GM12878 (cell line): Measurements from ENCODE around the gene GSK3A. TPM values are rescaled to one million over a fixed set of nuclear protein-coding genes. Genes with fewer than 3 reads are reported as not detected.

ENCODE experiments used
- CBFB ChIP-seq: IDR thresholded peaks from 2 replicates; pipeline ENCODE4 v1.6.1; 2016; ENCODE audit warnings: antibody characterized with exemption, low read depth
- CHD2 ChIP-seq: IDR thresholded peaks from 2 replicates; pipeline ENCODE4 v1.6.1; 2011; ENCODE audit warnings: low read depth, low read length, improper control_type of control experiment, borderline replicate concordance
- CREB1 ChIP-seq: IDR thresholded peaks from 2 replicates; pipeline ENCODE4 v1.6.1; 2012; ENCODE audit warnings: low read depth, mild to moderate bottlenecking, inconsistent platforms
- GATAD2B ChIP-seq: fragments of 450-650 bp; conservative IDR thresholded peaks from 2 replicates; pipeline ENCODE4 v1.6.1; 2017; ENCODE audit warnings: low read depth, mild to moderate bottlenecking, moderate library complexity
- HCFC1 ChIP-seq: fragments of 150-350 bp; IDR thresholded peaks from 2 replicates; pipeline ENCODE4 v1.6.1; 2014; ENCODE audit warnings: low read length
- JUNB ChIP-seq: IDR thresholded peaks from 2 replicates; pipeline ENCODE4 v1.6.1; 2016; ENCODE audit warnings: antibody characterized with exemption, mild to moderate bottlenecking
- LARP7 ChIP-seq: fragments of 450-650 bp; IDR thresholded peaks from 2 replicates; pipeline ENCODE4 v1.6.1; 2017; ENCODE audit warnings: mild to moderate bottlenecking
- NFXL1 ChIP-seq: fragments of 450-650 bp; IDR thresholded peaks from 2 replicates; pipeline ENCODE4 v1.6.1; 2017; ENCODE audit warnings: antibody characterized with exemption, mild to moderate bottlenecking, borderline replicate concordance
- NR2F1 ChIP-seq: fragments of 450-650 bp; conservative IDR thresholded peaks from 2 replicates; pipeline ENCODE4 v1.6.1; 2017; ENCODE audit warnings: mild to moderate bottlenecking
- NRF1 ChIP-seq: conservative IDR thresholded peaks from 2 replicates; pipeline ENCODE4 v1.6.1; 2011; ENCODE audit warnings: mild to moderate bottlenecking, low read depth, low read length, improper control_type of control experiment
- PML ChIP-seq: IDR thresholded peaks from 2 replicates; pipeline ENCODE4 v1.6.1; 2012; ENCODE audit warnings: low read length, inconsistent platforms
- POLR2A ChIP-seq: IDR thresholded peaks from 2 replicates; pipeline ENCODE4 v1.6.1; 2011; ENCODE audit warnings: low read depth, mild to moderate bottlenecking, low read length
- TCF3 ChIP-seq: IDR thresholded peaks from 2 replicates; pipeline ENCODE4 v1.6.1; 2012; ENCODE audit warnings: low read depth, mild to moderate bottlenecking, low read length, borderline replicate concordance; ENCODE audit not compliant: insufficient read depth
- ZNF384 ChIP-seq: IDR thresholded peaks from 2 replicates; pipeline ENCODE4 v1.6.1; 2012; ENCODE audit warnings: low read depth, mild to moderate bottlenecking, low read length, improper control_type of control experiment, borderline replicate concordance
- polyA plus RNA-seq, 11 experiments: library from polyadenylated mRNA; depleted of rRNA in 4 of 11; unstranded in 6 of 11; stranded (reverse) in 5 of 11; fragments of >200 nt; fragmentation: Nextera tagmentation in 4 of 11; fragmentation: Illumina TruSeq in 1 of 11; extraction: Ambion mirVana in 4 of 11; extraction: Trizol in 1 of 11; gene quantifications; 1 replicate in 1 of 11; 2 replicates in 10 of 11; pipeline versions ENCODE4 v1.2.1 to v1.2.3, GENCODE V29; 2011 to 2016; ENCODE audit warnings: inconsistent platforms in 2 of 11, missing spikeins in 2 of 11, low read depth in 1 of 11
- total RNA-seq, 4 experiments: library from RNA; depleted of rRNA in 3 of 4; stranded (reverse); fragments of >200 nt in 3 of 4; fragmentation: Illumina TruSeq in 1 of 4; extraction: Trizol in 1 of 4; gene quantifications; 2 replicates each; pipeline versions ENCODE4 v1.2.1 to v1.2.3, GENCODE V29; 2013 to 2021
- TF ChIP-seq, protein P1 (sequence below): IDR thresholded peaks from 2 replicates; pipeline ENCODE4 v1.6.1; 2012; ENCODE audit warnings: mild to moderate bottlenecking, low read depth, low read length
- TF ChIP-seq, protein P2 (sequence below): fragments of 150-350 bp; IDR thresholded peaks from 2 replicates; pipeline ENCODE4 v1.6.1; 2016; ENCODE audit warnings: low read depth, low read length
- TF ChIP-seq, protein P3 (sequence below): fragments of 450-650 bp; IDR thresholded peaks from 2 replicates; pipeline ENCODE4 v1.6.1; 2016; ENCODE audit warnings: mild to moderate bottlenecking, moderate library complexity, borderline replicate concordance

GSK3A gene
- total and polyA plus RNA-seq, 10 of the 15 experiments (the other 5 are each of a cell fraction or from before 2014, with no cell fraction given), result 1.00 to 47.9 (median 15.2) TPM

DNA sequence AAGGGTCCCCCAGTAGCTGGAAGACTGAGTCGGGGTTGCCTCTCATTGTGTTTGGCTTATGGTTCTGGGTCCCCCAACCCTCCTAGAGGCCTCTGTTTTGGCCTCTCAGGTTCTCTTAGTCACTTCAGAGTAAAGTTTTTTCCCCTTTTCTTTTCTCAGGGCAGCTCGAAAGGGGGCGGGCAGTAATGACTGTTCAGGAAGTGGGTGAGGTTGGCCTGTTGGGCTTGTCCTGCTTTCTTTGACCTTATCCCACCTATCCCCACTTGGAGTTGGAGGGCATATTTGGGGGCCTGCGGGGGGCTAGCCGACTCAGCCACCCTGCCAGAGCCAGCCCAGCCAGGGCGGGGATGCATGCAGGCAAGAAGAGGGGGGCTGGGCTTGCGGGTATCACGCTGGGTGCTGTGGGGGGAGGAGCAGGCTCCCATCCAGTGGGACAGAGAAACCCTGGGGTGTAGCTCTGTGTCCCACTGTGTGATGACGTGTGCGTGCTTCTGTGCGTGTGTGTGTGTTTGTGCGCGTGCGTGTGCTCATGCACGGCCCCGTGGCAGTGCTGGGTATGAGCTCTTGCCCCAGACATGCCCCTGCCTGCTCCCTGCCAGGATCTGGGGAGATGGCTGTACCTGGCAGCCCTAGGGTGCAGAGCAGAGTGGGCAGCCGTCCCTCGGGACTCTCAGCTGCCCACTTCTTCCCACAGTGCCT, 28.1 kb upstream of the GSK3A start (continued):
- TF ChIP-seq, protein P1, sequence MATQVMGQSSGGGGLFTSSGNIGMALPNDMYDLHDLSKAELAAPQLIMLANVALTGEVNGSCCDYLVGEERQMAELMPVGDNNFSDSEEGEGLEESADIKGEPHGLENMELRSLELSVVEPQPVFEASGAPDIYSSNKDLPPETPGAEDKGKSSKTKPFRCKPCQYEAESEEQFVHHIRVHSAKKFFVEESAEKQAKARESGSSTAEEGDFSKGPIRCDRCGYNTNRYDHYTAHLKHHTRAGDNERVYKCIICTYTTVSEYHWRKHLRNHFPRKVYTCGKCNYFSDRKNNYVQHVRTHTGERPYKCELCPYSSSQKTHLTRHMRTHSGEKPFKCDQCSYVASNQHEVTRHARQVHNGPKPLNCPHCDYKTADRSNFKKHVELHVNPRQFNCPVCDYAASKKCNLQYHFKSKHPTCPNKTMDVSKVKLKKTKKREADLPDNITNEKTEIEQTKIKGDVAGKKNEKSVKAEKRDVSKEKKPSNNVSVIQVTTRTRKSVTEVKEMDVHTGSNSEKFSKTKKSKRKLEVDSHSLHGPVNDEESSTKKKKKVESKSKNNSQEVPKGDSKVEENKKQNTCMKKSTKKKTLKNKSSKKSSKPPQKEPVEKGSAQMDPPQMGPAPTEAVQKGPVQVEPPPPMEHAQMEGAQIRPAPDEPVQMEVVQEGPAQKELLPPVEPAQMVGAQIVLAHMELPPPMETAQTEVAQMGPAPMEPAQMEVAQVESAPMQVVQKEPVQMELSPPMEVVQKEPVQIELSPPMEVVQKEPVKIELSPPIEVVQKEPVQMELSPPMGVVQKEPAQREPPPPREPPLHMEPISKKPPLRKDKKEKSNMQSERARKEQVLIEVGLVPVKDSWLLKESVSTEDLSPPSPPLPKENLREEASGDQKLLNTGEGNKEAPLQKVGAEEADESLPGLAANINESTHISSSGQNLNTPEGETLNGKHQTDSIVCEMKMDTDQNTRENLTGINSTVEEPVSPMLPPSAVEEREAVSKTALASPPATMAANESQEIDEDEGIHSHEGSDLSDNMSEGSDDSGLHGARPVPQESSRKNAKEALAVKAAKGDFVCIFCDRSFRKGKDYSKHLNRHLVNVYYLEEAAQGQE, result no peak
- peak; percentile 51; the same call in 1 of the 2 replicates for TF ChIP-seq NR2F1
- TF ChIP-seq CBFB, result no peak
- no peak for TF ChIP-seq NFXL1
- TF ChIP-seq JUNB, result 0 out of 2 replicates have a peak, but pooled peaks have one; percentile 6
- TF ChIP-seq LARP7, result peak; percentile 55; the same call in 1 of the 2 replicates
- no peak for TF ChIP-seq HCFC1
- TF ChIP-seq GATAD2B, result peak; percentile 81
- TF ChIP-seq ZNF384, result no peak
- no peak for TF ChIP-seq NRF1
- no peak for TF ChIP-seq TCF3
- TF ChIP-seq PML, result peak; percentile 59; the same call in 1 of the 2 replicates
- TF ChIP-seq, protein P2, sequence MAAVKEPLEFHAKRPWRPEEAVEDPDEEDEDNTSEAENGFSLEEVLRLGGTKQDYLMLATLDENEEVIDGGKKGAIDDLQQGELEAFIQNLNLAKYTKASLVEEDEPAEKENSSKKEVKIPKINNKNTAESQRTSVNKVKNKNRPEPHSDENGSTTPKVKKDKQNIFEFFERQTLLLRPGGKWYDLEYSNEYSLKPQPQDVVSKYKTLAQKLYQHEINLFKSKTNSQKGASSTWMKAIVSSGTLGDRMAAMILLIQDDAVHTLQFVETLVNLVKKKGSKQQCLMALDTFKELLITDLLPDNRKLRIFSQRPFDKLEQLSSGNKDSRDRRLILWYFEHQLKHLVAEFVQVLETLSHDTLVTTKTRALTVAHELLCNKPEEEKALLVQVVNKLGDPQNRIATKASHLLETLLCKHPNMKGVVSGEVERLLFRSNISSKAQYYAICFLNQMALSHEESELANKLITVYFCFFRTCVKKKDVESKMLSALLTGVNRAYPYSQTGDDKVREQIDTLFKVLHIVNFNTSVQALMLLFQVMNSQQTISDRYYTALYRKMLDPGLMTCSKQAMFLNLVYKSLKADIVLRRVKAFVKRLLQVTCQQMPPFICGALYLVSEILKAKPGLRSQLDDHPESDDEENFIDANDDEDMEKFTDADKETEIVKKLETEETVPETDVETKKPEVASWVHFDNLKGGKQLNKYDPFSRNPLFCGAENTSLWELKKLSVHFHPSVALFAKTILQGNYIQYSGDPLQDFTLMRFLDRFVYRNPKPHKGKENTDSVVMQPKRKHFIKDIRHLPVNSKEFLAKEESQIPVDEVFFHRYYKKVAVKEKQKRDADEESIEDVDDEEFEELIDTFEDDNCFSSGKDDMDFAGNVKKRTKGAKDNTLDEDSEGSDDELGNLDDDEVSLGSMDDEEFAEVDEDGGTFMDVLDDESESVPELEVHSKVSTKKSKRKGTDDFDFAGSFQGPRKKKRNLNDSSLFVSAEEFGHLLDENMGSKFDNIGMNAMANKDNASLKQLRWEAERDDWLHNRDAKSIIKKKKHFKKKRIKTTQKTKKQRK, result no peak
- peak; percentile 60; the same call in 1 of the 2 replicates for TF ChIP-seq CREB1
- TF ChIP-seq CHD2, result peak; percentile 66; the same call in 1 of the 2 replicates
- TF ChIP-seq POLR2A, result peak; percentile 78
- TF ChIP-seq, protein P3, sequence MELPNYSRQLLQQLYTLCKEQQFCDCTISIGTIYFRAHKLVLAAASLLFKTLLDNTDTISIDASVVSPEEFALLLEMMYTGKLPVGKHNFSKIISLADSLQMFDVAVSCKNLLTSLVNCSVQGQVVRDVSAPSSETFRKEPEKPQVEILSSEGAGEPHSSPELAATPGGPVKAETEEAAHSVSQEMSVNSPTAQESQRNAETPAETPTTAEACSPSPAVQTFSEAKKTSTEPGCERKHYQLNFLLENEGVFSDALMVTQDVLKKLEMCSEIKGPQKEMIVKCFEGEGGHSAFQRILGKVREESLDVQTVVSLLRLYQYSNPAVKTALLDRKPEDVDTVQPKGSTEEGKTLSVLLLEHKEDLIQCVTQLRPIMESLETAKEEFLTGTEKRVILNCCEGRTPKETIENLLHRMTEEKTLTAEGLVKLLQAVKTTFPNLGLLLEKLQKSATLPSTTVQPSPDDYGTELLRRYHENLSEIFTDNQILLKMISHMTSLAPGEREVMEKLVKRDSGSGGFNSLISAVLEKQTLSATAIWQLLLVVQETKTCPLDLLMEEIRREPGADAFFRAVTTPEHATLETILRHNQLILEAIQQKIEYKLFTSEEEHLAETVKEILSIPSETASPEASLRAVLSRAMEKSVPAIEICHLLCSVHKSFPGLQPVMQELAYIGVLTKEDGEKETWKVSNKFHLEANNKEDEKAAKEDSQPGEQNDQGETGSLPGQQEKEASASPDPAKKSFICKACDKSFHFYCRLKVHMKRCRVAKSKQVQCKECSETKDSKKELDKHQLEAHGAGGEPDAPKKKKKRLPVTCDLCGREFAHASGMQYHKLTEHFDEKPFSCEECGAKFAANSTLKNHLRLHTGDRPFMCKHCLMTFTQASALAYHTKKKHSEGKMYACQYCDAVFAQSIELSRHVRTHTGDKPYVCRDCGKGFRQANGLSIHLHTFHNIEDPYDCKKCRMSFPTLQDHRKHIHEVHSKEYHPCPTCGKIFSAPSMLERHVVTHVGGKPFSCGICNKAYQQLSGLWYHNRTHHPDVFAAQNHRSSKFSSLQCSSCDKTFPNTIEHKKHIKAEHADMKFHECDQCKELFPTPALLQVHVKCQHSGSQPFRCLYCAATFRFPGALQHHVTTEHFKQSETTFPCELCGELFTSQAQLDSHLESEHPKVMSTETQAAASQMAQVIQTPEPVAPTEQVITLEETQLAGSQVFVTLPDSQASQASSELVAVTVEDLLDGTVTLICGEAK, result peak; percentile 42; the same call in 1 of the 2 replicates
